DND-41 (cell line): ENCODE results near the gene FAAP100.

Experiments
- EZH2 ChIP-seq: IDR thresholded peaks from 3 replicates; pipeline ENCODE4 v1.6.1; 2012; ENCODE audit warnings: borderline replicate concordance, low read depth, mild to moderate bottlenecking, moderate library complexity, low read length, inconsistent platforms; ENCODE audit not compliant: severe bottlenecking
- TF ChIP-seq, protein P1 (sequence below): IDR thresholded peaks from 2 replicates; pipeline ENCODE4 v1.5.1; 2012; ENCODE audit warnings: borderline replicate concordance, low read length, moderate library complexity, mild to moderate bottlenecking; ENCODE audit not compliant: poor library complexity, severe bottlenecking; ENCODE audit errors: extremely low read depth

DNA sequence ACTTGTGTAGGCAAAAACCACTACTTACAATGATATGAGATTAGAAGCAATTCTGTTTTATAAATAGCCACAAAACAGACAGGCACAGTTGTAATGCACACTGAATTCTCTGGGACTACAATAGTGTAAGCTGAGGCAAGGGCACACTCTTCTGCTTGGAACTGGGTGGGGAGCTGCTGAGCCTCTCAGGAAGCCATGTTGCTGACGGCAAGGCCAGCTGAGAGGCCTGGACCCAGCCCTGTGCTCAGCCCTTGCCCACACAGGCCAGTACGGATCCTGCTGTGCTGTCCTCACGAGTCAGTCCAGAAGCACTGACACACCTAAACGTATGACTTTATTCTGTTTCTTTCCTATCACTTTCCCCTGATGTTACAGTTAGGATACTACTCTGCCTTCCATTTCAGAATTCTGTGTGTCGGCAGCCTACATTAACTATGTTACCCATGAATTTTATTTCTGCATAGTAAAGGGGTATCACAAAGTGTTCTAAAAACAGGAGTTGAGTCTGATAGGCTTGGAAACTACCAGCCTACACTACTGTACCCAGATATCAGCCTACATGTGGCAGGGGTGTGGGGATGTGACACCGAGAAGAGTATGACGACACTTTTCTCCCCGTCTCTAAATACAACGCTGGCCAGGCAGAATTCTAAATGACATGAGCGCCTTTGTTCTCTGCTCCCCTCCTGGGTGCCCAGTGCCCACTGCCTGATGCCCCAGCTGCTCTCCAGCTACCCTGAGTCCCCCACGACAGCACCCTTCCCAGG lies 41.1 kb upstream of the FAAP100 start:
- TF ChIP-seq, protein P1, sequence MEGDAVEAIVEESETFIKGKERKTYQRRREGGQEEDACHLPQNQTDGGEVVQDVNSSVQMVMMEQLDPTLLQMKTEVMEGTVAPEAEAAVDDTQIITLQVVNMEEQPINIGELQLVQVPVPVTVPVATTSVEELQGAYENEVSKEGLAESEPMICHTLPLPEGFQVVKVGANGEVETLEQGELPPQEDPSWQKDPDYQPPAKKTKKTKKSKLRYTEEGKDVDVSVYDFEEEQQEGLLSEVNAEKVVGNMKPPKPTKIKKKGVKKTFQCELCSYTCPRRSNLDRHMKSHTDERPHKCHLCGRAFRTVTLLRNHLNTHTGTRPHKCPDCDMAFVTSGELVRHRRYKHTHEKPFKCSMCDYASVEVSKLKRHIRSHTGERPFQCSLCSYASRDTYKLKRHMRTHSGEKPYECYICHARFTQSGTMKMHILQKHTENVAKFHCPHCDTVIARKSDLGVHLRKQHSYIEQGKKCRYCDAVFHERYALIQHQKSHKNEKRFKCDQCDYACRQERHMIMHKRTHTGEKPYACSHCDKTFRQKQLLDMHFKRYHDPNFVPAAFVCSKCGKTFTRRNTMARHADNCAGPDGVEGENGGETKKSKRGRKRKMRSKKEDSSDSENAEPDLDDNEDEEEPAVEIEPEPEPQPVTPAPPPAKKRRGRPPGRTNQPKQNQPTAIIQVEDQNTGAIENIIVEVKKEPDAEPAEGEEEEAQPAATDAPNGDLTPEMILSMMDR = no peak
- no peak for TF ChIP-seq EZH2
